Measurements from ENCODE around the gene HDAC1. TPM values are rescaled to one million over a fixed set of nuclear protein-coding genes. Genes with fewer than 3 reads are reported as not detected.

HDAC1 gene
- total and polyA plus RNA-seq, 2 of the 4 experiments (the other 2 are of a cell fraction), result 95.5 to 139 TPM

DNA sequence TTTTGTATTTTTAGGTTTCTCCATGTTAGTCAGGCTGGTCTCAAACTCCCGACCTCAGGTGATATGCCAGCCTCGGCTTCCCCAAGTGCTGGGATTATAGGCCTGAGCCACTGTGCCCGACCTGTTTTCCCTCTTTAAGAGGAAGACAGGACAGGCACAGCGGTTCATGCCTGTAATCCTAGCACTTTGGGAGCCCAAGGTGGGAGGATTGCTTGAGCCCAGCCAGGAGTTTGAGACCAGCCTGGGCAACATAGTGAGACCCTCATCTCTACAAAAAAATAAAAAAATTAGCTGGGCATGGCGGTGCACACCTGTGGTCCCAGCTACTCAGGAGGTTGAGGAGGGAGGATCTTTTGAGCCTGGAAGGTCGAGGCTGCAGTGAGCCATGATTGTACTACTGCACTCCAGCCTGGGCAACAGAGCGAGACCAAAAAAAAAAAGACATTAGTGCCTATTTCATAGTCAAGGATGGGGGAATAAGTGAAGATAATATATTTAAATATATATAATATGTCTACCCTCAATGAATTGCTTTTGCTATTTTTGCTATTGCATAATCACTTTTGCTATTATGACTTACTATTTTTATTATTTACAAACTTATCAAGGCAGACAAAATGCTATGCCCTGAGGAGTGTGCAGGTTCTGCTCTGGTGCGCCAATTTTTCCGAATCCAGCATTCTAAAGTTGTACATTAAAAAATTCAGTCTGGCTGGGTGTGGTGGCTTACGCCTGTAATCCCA is 26.4 kb downstream of the HDAC1 start:
- H3K23ac ChIP-seq (ENCODE audit: low read depth, low read length), result no peak overlapping the region
- H4K20me1 ChIP-seq (ENCODE audit: insufficient read depth, low read length), result no peaks in the 10 kb centered on the region; the same call in 1 of the 2 replicates
- POLR2A ChIA-PET (ENCODE audit: unreplicated experiment), result no interaction called here
- dilution Hi-C loops (cut with HindIII; ENCODE audit: low sequenced_read_pairs, unreplicated experiment), result no loop called here
- no peak overlapping the region for H4K91ac ChIP-seq (ENCODE audit: insufficient read depth, low read depth, low read length)
- H3K4ac ChIP-seq (ENCODE audit: low read depth, low read length), result no peak overlapping the region
- no peak overlapping the region for H3K4me3 ChIP-seq (ENCODE audit: insufficient read depth, low read depth, low read length)
- H3K36me3 ChIP-seq (ENCODE audit: control insufficient read depth, insufficient read depth, low read length), result peaks cover 29% of the 10 kb centered on the region
- no peak for TF ChIP-seq FOS (IDR thresholded peaks at IDR 0.05; ENCODE audit: low read depth, low read length)
- peak; percentile 25; the same call in 1 of the 2 replicates for TF ChIP-seq CEBPB (IDR thresholded peaks at IDR 0.05; ENCODE audit: low read depth, low read length)
- H4K5ac ChIP-seq (ENCODE audit: low read depth, low read length), result no peak overlapping the region
- H3K9ac ChIP-seq (ENCODE audit: low read depth, low read length), result no peak overlapping the region
- no peaks in the 10 kb centered on the region for H3K9me3 ChIP-seq (ENCODE audit: control insufficient read depth, insufficient read depth, low read length)
- CTCF ChIA-PET, result no interaction called here
- no peak overlapping the region for H3K14ac ChIP-seq (replicated peaks; ENCODE audit: low read depth, low read length)
- DNase-seq (no peak), ATAC-seq (ENCODE audit: low read depth) (no peak)
- no peaks in the 10 kb centered on the region for H3K27me3 ChIP-seq (ENCODE audit: control insufficient read depth, insufficient read depth, low read length)
- H2AK5ac ChIP-seq (ENCODE audit: low read depth, low read length), result no peak overlapping the region
- no peak overlapping the region for H2BK15ac ChIP-seq (ENCODE audit: low read depth, low read length)
- H3K56ac ChIP-seq (ENCODE audit: extremely low read depth, insufficient read depth, low read length), result no peak overlapping the region
- 97% methylated on average over 4 of the region's 10 CpGs; no CpG with 5 or more reads in 1 of the 2 experiments for WGBS, 2 experiments (ENCODE audit: extremely low coverage in 2 of 2, insufficient read length in 1 of 2)
- no peak overlapping the region for H3K18ac ChIP-seq (ENCODE audit: low read depth, low read length)
- H3K27ac ChIP-seq (ENCODE audit: insufficient read depth, low read length), result no peak overlapping the region
- no peak overlapping the region for H4K8ac ChIP-seq (ENCODE audit: low read depth in 2 of 2, low read length in 2 of 2)
- no peak overlapping the region for H2AK9ac ChIP-seq (replicated peaks; ENCODE audit: low read depth, low read length, poor library complexity)
- H3K4me1 ChIP-seq (ENCODE audit: control insufficient read depth, insufficient read depth, low read length), result peaks cover 4% of the 10 kb centered on the region
- H2BK120ac ChIP-seq (ENCODE audit: low read depth, low read length), result no peak overlapping the region
- intact Hi-C loops (cut with micrococcal nuclease), result no loop called here
- H3K9me1 ChIP-seq (ENCODE audit: insufficient read depth, low read length), result peaks cover 7% of the 10 kb centered on the region; the same call in 1 of the 2 replicates
- H3K79me1 ChIP-seq (ENCODE audit: low read depth in 1 of 2, low read length in 2 of 2), result peaks cover 21 to 52% of the 10 kb centered on the region in 2 experiments
- H2BK20ac ChIP-seq (ENCODE audit: low read depth, low read length), result no peak overlapping the region
- in situ Hi-C loops (cut with MboI; ENCODE audit: low sequenced_read_pairs), result no loop called here
- no TSS peak for BruUV-seq (replicated peaks)
- H2BK5ac ChIP-seq (ENCODE audit: low read depth, low read length, poor library complexity, severe bottlenecking), result no peak overlapping the region
- H2AFZ ChIP-seq (replicated peaks; ENCODE audit: low read length, poor library complexity), result no peak overlapping the region
- H3K4me2 ChIP-seq (ENCODE audit: low read depth, low read length), result no peak overlapping the region

All from IMR-90 (cell line).